Mesendoderm (in vitro differentiated cells): Measurements from ENCODE around the gene LAPTM5.

Source experiments
- DNase-seq: peaks from one replicate; pipeline ENCODE4 v3.0.0; 2013
- H2AK5ac ChIP-seq: 2 replicates; pipeline ENCODE4 v1.6.1; 2013; ENCODE audit warnings: low read length, inconsistent platforms
- H2BK120ac ChIP-seq: 2 replicates; pipeline ENCODE4 v1.6.1; 2013; ENCODE audit warnings: low read depth, mild to moderate bottlenecking, low read length, moderate library complexity, mixed read lengths
- H2BK15ac ChIP-seq: replicated peaks from 2 replicates; pipeline ENCODE4 v1.6.1; 2013; ENCODE audit warnings: low read depth, mild to moderate bottlenecking, moderate library complexity
- H2BK5ac ChIP-seq: 2 replicates; pipeline ENCODE4 v1.6.1; 2013; ENCODE audit warnings: low read length, inconsistent platforms
- H3K18ac ChIP-seq: 2 replicates; pipeline ENCODE4 v1.6.1; 2013; ENCODE audit warnings: mild to moderate bottlenecking, low read length, mixed read lengths
- H3K23ac ChIP-seq: one replicate; pipeline ENCODE4 v1.6.1; 2013; ENCODE audit warnings: low read length
- H3K27ac ChIP-seq: 2 replicates; pipeline ENCODE4 v1.5.1; 2013; ENCODE audit warnings: low read depth, mild to moderate bottlenecking, inconsistent platforms, low read length, moderate library complexity
- H3K27me3 ChIP-seq: 2 replicates; pipeline ENCODE4 v1.6.1; 2013; ENCODE audit warnings: low read length, control low read depth, mild to moderate bottlenecking, inconsistent platforms; ENCODE audit not compliant: insufficient read depth, poor library complexity
- H3K36me3 ChIP-seq: 2 replicates; pipeline ENCODE4 v1.6.1; 2013; ENCODE audit warnings: low read length, inconsistent platforms; ENCODE audit not compliant: control insufficient read depth, insufficient read depth
- H3K4ac ChIP-seq: one replicate; pipeline ENCODE4 v1.6.1; 2013; ENCODE audit warnings: low read depth, mild to moderate bottlenecking, low read length, moderate library complexity
- H3K4me1 ChIP-seq: 2 replicates; pipeline ENCODE4 v1.6.1; 2013; ENCODE audit warnings: low read depth, low read length, inconsistent platforms; ENCODE audit not compliant: control insufficient read depth
- H3K4me2 ChIP-seq: 2 replicates; pipeline ENCODE4 v1.6.1; 2013; ENCODE audit warnings: low read length
- H3K4me3 ChIP-seq: 2 replicates; pipeline ENCODE4 v1.5.1; 2013; ENCODE audit warnings: mild to moderate bottlenecking, low read length
- H3K56ac ChIP-seq: one replicate; pipeline ENCODE4 v1.6.1; 2013; ENCODE audit warnings: low read length
- H3K79me1 ChIP-seq: 2 replicates; pipeline ENCODE4 v1.6.1; 2013; ENCODE audit warnings: low read length, inconsistent platforms
- H3K79me2 ChIP-seq: 2 replicates; pipeline ENCODE4 v1.6.1; 2013; ENCODE audit warnings: mild to moderate bottlenecking, low read length; ENCODE audit not compliant: control insufficient read depth, insufficient read depth
- H3K9ac ChIP-seq: 2 replicates; pipeline ENCODE4 v1.6.1; 2013; ENCODE audit warnings: low read length, inconsistent platforms
- H4K5ac ChIP-seq: one replicate; pipeline ENCODE4 v1.6.1; 2013; ENCODE audit warnings: low read length
- H4K8ac ChIP-seq: one replicate; pipeline ENCODE4 v1.6.1; 2013; ENCODE audit warnings: low read depth, mild to moderate bottlenecking, control low read depth, low read length, moderate library complexity
- WGBS: extraction: QIAGEN DNeasy Blood & Tissue Kit; methylation state at CpG from one replicate; pipeline ENCODE4 v1.1.7; 2013; ENCODE audit warnings: low lambda C conversion rate, missing lambda C conversion rate; ENCODE audit not compliant: insufficient coverage; ENCODE audit errors: extremely low coverage; 5-methylcytosine and 5-hydroxymethylcytosine counted together

LAPTM5 gene

DNA sequence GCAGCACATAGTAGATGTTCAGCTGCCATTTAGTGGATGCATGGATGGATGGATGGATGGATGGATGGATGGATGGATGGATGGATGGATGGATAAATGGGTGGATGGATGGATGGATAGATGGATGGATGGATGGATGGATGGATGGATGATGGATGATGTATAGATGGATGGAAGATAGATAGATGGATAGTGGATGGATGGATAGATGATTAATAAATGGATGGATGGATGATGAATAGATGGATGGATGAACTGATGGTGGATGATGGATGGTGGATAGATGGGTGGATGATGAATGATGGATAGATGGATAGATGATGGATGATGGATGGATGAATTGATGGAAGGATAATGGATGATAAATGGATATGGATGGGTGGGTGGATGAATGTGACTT, 54.8 kb downstream of the LAPTM5 start:
- no peak overlapping the region for H3K4me3 ChIP-seq
- no peak overlapping the region for H2BK15ac ChIP-seq
- H2BK120ac ChIP-seq = no peak overlapping the region
- H3K18ac ChIP-seq = no peak overlapping the region
- no peaks in the 10 kb centered on the region for H3K79me1 ChIP-seq
- H4K8ac ChIP-seq = no peak overlapping the region
- no peak overlapping the region for H3K9ac ChIP-seq
- H3K4me1 ChIP-seq = no peaks in the 10 kb centered on the region
- no peak overlapping the region for H2AK5ac ChIP-seq
- no peak overlapping the region for H2BK5ac ChIP-seq
- no peak overlapping the region for H3K23ac ChIP-seq
- no peak overlapping the region for H4K5ac ChIP-seq
- H3K4me2 ChIP-seq = no peak overlapping the region
- no peaks in the 10 kb centered on the region for H3K79me2 ChIP-seq
- no peaks in the 10 kb centered on the region for H3K36me3 ChIP-seq
- no peaks in the 10 kb centered on the region for H3K27me3 ChIP-seq
- H3K4ac ChIP-seq = no peak overlapping the region
- DNase-seq = no peak
- H3K27ac ChIP-seq = no peak overlapping the region
- no peak overlapping the region for H3K56ac ChIP-seq

DNA sequence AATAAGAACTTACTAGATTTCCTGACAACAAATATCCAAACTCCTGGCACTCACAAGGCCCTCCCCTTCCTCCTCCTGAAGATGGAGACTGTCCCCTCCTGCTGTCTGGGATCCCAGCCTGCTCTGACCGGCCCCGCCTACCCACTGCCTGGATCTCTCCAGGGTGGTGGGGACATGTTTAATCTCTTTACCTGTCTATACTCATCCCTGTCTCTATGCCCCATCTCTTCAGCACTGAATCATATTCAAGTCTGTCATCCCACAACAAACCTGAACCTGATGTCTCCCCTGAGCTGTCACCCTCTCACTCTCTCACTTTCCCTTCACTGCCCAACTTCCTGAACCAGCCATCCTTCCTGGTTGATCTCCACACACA, 56.3 kb downstream of the LAPTM5 start:
- Histone ChIP-seq H2AK5ac (no peak overlapping the region), H4K8ac (no peak overlapping the region), H4K5ac (no peak overlapping the region), H3K4me3 (no peak overlapping the region), H3K79me1 (no peaks in the 10 kb centered on the region), H3K23ac (no peak overlapping the region), H3K4me1 (no peaks in the 10 kb centered on the region), H3K9ac (no peak overlapping the region), H2BK15ac (no peak overlapping the region), H2BK5ac (no peak overlapping the region), H3K18ac (no peak overlapping the region), H3K79me2 (no peaks in the 10 kb centered on the region), H3K4me2 (no peak overlapping the region), H3K27ac (no peak overlapping the region), H3K27me3 (no peaks in the 10 kb centered on the region), H3K56ac (no peak overlapping the region), H3K36me3 (no peaks in the 10 kb centered on the region), H3K4ac (no peak overlapping the region), H2BK120ac (no peak overlapping the region)
- WGBS = no CpG with 5 or more reads among the region's 2 CpGs
- no peak for DNase-seq

GRCh38 chr1:30700528-30701257, 56.9 kb downstream of the LAPTM5 start:
- Histone ChIP-seq H3K79me2 (no peaks in the 10 kb centered on the region), H3K27ac (no peak overlapping the region), H3K79me1 (no peaks in the 10 kb centered on the region), H2BK15ac (no peak overlapping the region), H2BK5ac (no peak overlapping the region), H4K5ac (no peak overlapping the region), H3K9ac (no peak overlapping the region), H3K36me3 (no peaks in the 10 kb centered on the region), H3K4me2 (no peak overlapping the region), H3K4me3 (no peak overlapping the region), H3K18ac (no peak overlapping the region), H2BK120ac (no peak overlapping the region), H3K27me3 (no peaks in the 10 kb centered on the region), H3K56ac (no peak overlapping the region), H3K23ac (no peak overlapping the region), H3K4me1 (no peaks in the 10 kb centered on the region), H2AK5ac (no peak overlapping the region), H3K4ac (no peak overlapping the region), H4K8ac (no peak overlapping the region)
- no CpG with 5 or more reads among the region's 7 CpGs for WGBS
- no peak for DNase-seq

GRCh38 chr1:30699762-30700161, 57.8 kb downstream of the LAPTM5 start:
- H3K36me3 ChIP-seq = no peaks in the 10 kb centered on the region
- no peaks in the 10 kb centered on the region for H3K27me3 ChIP-seq
- no peaks in the 10 kb centered on the region for H3K79me2 ChIP-seq
- no peak overlapping the region for H3K4ac ChIP-seq
- WGBS = 100% methylated on average over 1 of the region's 1 CpG
- DNase-seq = no peak
- H3K56ac ChIP-seq = no peak overlapping the region
- no peak overlapping the region for H2AK5ac ChIP-seq
- no peak overlapping the region for H3K9ac ChIP-seq
- no peaks in the 10 kb centered on the region for H3K4me1 ChIP-seq
- no peaks in the 10 kb centered on the region for H3K79me1 ChIP-seq
- H2BK5ac ChIP-seq = no peak overlapping the region
- H3K4me2 ChIP-seq = no peak overlapping the region
- H3K18ac ChIP-seq = no peak overlapping the region
- H2BK15ac ChIP-seq = no peak overlapping the region
- H4K8ac ChIP-seq = no peak overlapping the region
- no peak overlapping the region for H3K23ac ChIP-seq
- H3K27ac ChIP-seq = no peak overlapping the region
- no peak overlapping the region for H3K4me3 ChIP-seq
- no peak overlapping the region for H4K5ac ChIP-seq
- no peak overlapping the region for H2BK120ac ChIP-seq

- WGBS = no CpG with 5 or more reads among the region's 17 CpGs
- Histone ChIP-seq H2BK5ac (no peak overlapping the region), H2BK15ac (no peak overlapping the region), H3K79me2 (no peaks in the 10 kb centered on the region), H4K8ac (no peak overlapping the region), H2AK5ac (no peak overlapping the region), H3K4ac (no peak overlapping the region), H2BK120ac (no peak overlapping the region), H3K4me1 (no peaks in the 10 kb centered on the region), H3K56ac (no peak overlapping the region), H3K79me1 (no peaks in the 10 kb centered on the region), H3K9ac (no peak overlapping the region), H3K4me3 (no peak overlapping the region), H3K4me2 (no peak overlapping the region), H3K18ac (no peak overlapping the region), H3K27ac (no peak overlapping the region), H3K36me3 (no peaks in the 10 kb centered on the region), H4K5ac (no peak overlapping the region), H3K27me3 (no peaks in the 10 kb centered on the region), H3K23ac (no peak overlapping the region)
- DNase-seq = peak; percentile 19
Observed at GRCh38 chr1:30698401-30698981, 59.1 kb downstream of the LAPTM5 start.
